Measurements from ENCODE around the gene PRRC1. TPM values are rescaled to one million over a fixed set of nuclear protein-coding genes. Genes with fewer than 3 reads are reported as not detected.

The PRRC1 gene
- total and polyA plus RNA-seq, 2 experiments from 2014 or later, result 64.7 to 70.7 TPM

GRCh38 chr5:127567026-127567768, 49.8 kb downstream of the PRRC1 start:
- Histone ChIP-seq H3K4me3 (no peak overlapping the region), H2AFZ (no peak overlapping the region), H3K27me3 (ENCODE audit: insufficient read depth) (no peaks in the 10 kb centered on the region), H3K9me2 (ENCODE audit: insufficient read depth) (no peaks in the 10 kb centered on the region), H3F3A (replicated peaks; ENCODE audit: low read depth) (no peaks in the 10 kb centered on the region), H3K4me2 (no peak overlapping the region), H3K79me2 (replicated peaks; ENCODE audit: insufficient read depth) (no peaks in the 10 kb centered on the region), H3K27ac (ENCODE audit: low read depth) (no peak overlapping the region), H3K36me3 (ENCODE audit: insufficient read depth) (no peaks in the 10 kb centered on the region), H3K4me1 (ENCODE audit: insufficient read depth) (no peaks in the 10 kb centered on the region), H4K20me1 (replicated peaks; ENCODE audit: insufficient read depth) (no peaks in the 10 kb centered on the region)
- TF ChIP-seq CTCF (conservative IDR thresholded peaks at IDR 0.05; ENCODE audit: low read depth in 2 of 2), result no peak
- no peak for TF ChIP-seq JUNB (IDR thresholded peaks at IDR 0.05; ENCODE audit: unreplicated experiment)
- no peak for TF ChIP-seq ETS1 (IDR thresholded peaks at IDR 0.05)
- TF ChIP-seq ZNF462 (CRISPR knock-in tag; IDR thresholded peaks at IDR 0.05), result no peak
- TF ChIP-seq EZH2 (IDR thresholded peaks at IDR 0.05; ENCODE audit: low read depth, unreplicated experiment), result no peak
- TF ChIP-seq REST (IDR thresholded peaks at IDR 0.05; ENCODE audit: unreplicated experiment), result no peak
- no peak for TF ChIP-seq EZH2phosphoT487 (IDR thresholded peaks at IDR 0.05; ENCODE audit: unreplicated experiment)
- no peak for TF ChIP-seq POLR2AphosphoS5 (IDR thresholded peaks at IDR 0.05; ENCODE audit: low read depth)
- no peak for TF ChIP-seq NANOG (IDR thresholded peaks at IDR 0.05; ENCODE audit: borderline replicate concordance)
- no peak for TF ChIP-seq CREB1 (CRISPR knock-in tag; IDR thresholded peaks at IDR 0.05; ENCODE audit: low read depth)
- no peak for TF ChIP-seq STAT1 (IDR thresholded peaks at IDR 0.05; ENCODE audit: unreplicated experiment)
- TF ChIP-seq ZNF114 (CRISPR knock-in tag; IDR thresholded peaks at IDR 0.05), result no peak
- no peak for TF ChIP-seq ZNF331 (CRISPR knock-in tag; IDR thresholded peaks at IDR 0.05; ENCODE audit: low read depth)
- H3K4me1 Mint-ChIP-seq, result peaks cover 7% of the 10 kb centered on the region
- no peak for DNase-seq (ENCODE audit: low spot score)
- no peaks in the 10 kb centered on the region for H3K27me3 Mint-ChIP-seq (ENCODE audit: insufficient read depth, low read depth, poor library complexity)
- no peak for ATAC-seq
- no peaks in the 10 kb centered on the region; the same call in 2 of the 3 replicates for H3K9me3 Mint-ChIP-seq
- no peaks in the 10 kb centered on the region for H3K36me3 Mint-ChIP-seq (ENCODE audit: low read depth)
- no peak overlapping the region for H3K27ac Mint-ChIP-seq
- no peak overlapping the region for H3K4me3 Mint-ChIP-seq
